ENCODE measurements around the gene SLC6A9. TPM values are rescaled to one million over a fixed set of nuclear protein-coding genes. Genes with fewer than 3 reads are reported as not detected.

Gene SLC6A9
- total RNA-seq, 3 donors from 2014 or later: 21.1 to 52.5 (median 38.1) TPM

- ATAC-seq (no peak), DNase-seq (no peak)
- no peak for TF ChIP-seq CTCF (IDR thresholded peaks at IDR 0.05)
- Histone ChIP-seq H3K9me3 (no peaks in the 10 kb centered on the region), H3K4me1 (ENCODE audit: low read depth) (peaks cover 32% of the 10 kb centered on the region), H3K36me3 (ENCODE audit: low read depth) (no peaks in the 10 kb centered on the region), H3K4me3 (no peak overlapping the region)
- intact Hi-C loops (cut with DNase I, micrococcal nuclease): no loop called here
These were observed 20.3 kb downstream of the SLC6A9 start for GRCh38 chr1:44010935-44011471.

GRCh38 chr1:44008259-44008658, 23.0 kb downstream of the SLC6A9 start:
- Histone ChIP-seq H3K4me1 (ENCODE audit: low read depth) (peaks cover 22% of the 10 kb centered on the region), H3K36me3 (ENCODE audit: low read depth) (no peaks in the 10 kb centered on the region), H3K4me3 (no peak overlapping the region), H3K9me3 (no peaks in the 10 kb centered on the region)
- no peak for DNase-seq
- TF ChIP-seq CTCF (IDR thresholded peaks at IDR 0.05): no peak
- intact Hi-C loops (cut with DNase I, micrococcal nuclease): loop anchor here in 1 of 2 donors (5.0 kb wide), 1 partner anchor 39 kb away; no protein-coding TSS in a partner anchor
- ATAC-seq: no peak

- no peak for ATAC-seq
- TF ChIP-seq CTCF (IDR thresholded peaks at IDR 0.05): no peak
These were observed 28.6 kb downstream of the SLC6A9 start for GRCh38 chr1:44002606-44003157.

GRCh38 chr1:44002165-44002564, 29.1 kb downstream of the SLC6A9 start:
- TF ChIP-seq CTCF (IDR thresholded peaks at IDR 0.05): no peak
- Histone ChIP-seq H3K4me1 (ENCODE audit: low read depth) (peaks cover 11% of the 10 kb centered on the region), H3K36me3 (ENCODE audit: low read depth) (no peaks in the 10 kb centered on the region), H3K9me3 (no peaks in the 10 kb centered on the region), H3K4me3 (no peak overlapping the region)
- intact Hi-C loops (cut with DNase I, micrococcal nuclease): no loop called here
- DNase-seq: no peak
- no peak for ATAC-seq

More at GRCh38 chr1:44002606-44003157, 28.6 kb downstream of the SLC6A9 start:
- H3K36me3 ChIP-seq (ENCODE audit: low read depth): no peaks in the 10 kb centered on the region
- H3K4me3 ChIP-seq: no peak overlapping the region
- H3K4me1 ChIP-seq (ENCODE audit: low read depth): peaks cover 10% of the 10 kb centered on the region
- DNase-seq: no peak
- intact Hi-C loops (cut with DNase I, micrococcal nuclease): no loop called here
- H3K9me3 ChIP-seq: no peaks in the 10 kb centered on the region

GRCh38 chr1:44000122-44000665, 31.1 kb downstream of the SLC6A9 start:
- Histone ChIP-seq H3K36me3 (ENCODE audit: low read depth) (no peaks in the 10 kb centered on the region), H3K4me3 (no peak overlapping the region), H3K4me1 (ENCODE audit: low read depth) (peaks cover 9% of the 10 kb centered on the region), H3K9me3 (no peaks in the 10 kb centered on the region)
- intact Hi-C loops (cut with DNase I, micrococcal nuclease): no loop called here
- no peak for ATAC-seq
- TF ChIP-seq CTCF (IDR thresholded peaks at IDR 0.05): no peak
- DNase-seq: no peak
